Measurements from ENCODE around the gene FAM181A. TPM values are rescaled to one million over a fixed set of nuclear protein-coding genes. Genes with fewer than 3 reads are reported as not detected.

FAM181A gene
- total RNA-seq, 1 experiment from 2014 or later = not detected

- no TSS peak for BruUV-seq (replicated peaks)
- ATAC-seq (no peak), DNase-seq (ENCODE audit: low read depth, low spot score) (no peak)
- CTCF ChIA-PET = no interaction called here
- no peaks in the 10 kb centered on the region for H3K9me3 ChIP-seq (ENCODE audit: control insufficient read depth, insufficient read depth, low read depth, low read length)
- POLR2A ChIA-PET = no interaction called here
- TF ChIP-seq TCF7L2 (IDR thresholded peaks at IDR 0.05; ENCODE audit: low read depth, low read length) (no peak), SIN3A (IDR thresholded peaks at IDR 0.05; ENCODE audit: borderline replicate concordance, insufficient read depth, low read depth, low read length) (no peak), POLR2AphosphoS5 (IDR thresholded peaks at IDR 0.05; ENCODE audit: low read depth, low read length) (no peak), REST (IDR thresholded peaks at IDR 0.05; ENCODE audit: insufficient read depth in 1 of 2, low read depth in 2 of 2, low read length in 1 of 2) (no peak)
- TF ChIP-seq, protein P1, sequence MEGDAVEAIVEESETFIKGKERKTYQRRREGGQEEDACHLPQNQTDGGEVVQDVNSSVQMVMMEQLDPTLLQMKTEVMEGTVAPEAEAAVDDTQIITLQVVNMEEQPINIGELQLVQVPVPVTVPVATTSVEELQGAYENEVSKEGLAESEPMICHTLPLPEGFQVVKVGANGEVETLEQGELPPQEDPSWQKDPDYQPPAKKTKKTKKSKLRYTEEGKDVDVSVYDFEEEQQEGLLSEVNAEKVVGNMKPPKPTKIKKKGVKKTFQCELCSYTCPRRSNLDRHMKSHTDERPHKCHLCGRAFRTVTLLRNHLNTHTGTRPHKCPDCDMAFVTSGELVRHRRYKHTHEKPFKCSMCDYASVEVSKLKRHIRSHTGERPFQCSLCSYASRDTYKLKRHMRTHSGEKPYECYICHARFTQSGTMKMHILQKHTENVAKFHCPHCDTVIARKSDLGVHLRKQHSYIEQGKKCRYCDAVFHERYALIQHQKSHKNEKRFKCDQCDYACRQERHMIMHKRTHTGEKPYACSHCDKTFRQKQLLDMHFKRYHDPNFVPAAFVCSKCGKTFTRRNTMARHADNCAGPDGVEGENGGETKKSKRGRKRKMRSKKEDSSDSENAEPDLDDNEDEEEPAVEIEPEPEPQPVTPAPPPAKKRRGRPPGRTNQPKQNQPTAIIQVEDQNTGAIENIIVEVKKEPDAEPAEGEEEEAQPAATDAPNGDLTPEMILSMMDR (IDR thresholded peaks at IDR 0.05) = no peak
- H3K4me3 ChIP-seq (ENCODE audit: low read depth in 2 of 2, low read length in 2 of 2) = no peak overlapping the region
- H3K27me3 ChIP-seq (ENCODE audit: control insufficient read depth, insufficient read depth, low read length) = no peaks in the 10 kb centered on the region
- H3K27ac ChIP-seq (ENCODE audit: low read length) = no peak overlapping the region
- intact Hi-C loops (cut with micrococcal nuclease; ENCODE audit: unreplicated experiment) (no loop called here), in situ Hi-C loops (cut with HindIII; ENCODE audit: low pct_unique_long_range_greater_than_20kb, low sequenced_read_pairs) (no loop called here)
- H3K36me3 ChIP-seq (ENCODE audit: control insufficient read depth, insufficient read depth, low read length) = no peaks in the 10 kb centered on the region
- H3K4me1 ChIP-seq (ENCODE audit: control insufficient read depth, insufficient read depth, low read length) = peaks cover 29% of the 10 kb centered on the region
These were observed 27.3 kb downstream of the FAM181A start for GRCh38 chr14:93954516-93954830.

DNA sequence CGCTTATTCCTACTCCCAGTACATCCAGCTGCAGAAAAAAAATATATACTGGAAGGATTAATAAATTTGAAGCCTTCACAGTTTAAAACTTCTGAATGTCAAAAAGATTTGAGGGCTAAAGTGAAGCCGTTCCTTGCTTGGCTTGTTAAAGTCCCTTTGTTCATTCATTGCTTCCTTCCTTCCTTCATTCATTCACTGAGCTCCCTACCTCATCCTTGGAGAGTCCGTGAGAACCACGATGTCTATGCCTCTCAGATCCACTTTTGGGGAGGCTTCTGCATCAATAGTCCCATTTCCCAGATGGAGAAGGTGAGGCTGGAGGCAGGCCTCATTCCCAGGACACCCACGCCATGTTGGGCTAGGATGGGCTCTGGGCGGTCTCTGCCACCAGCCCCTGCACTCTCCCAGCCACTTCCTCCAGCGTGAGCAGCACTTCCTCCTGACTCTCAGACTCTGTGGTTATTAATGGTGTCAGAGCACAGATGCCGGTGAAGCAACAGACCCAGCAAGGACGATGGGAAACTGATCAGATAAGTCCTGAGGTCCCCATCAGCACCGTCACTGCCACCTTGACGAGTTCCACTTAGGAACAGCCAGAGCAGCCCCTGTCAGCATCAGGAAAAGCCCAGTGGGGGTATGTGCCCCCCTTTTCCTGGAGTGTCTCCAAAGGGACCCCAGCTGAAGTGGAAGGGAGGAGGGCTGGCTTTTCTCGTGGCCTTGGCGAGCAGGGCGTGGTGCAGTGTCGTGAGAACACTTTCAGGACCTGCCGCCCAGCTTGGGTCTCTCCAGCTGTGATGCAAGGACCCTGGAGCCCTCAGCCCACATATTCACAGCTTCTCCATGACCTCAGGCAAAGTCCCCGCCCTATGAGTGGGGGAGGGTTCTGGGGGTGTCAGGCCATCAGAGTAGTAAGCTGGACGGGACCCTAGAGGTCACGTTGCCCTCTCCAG is 28.0 kb downstream of the FAM181A start:
- ChIA-PET POLR2A (no interaction called here), CTCF (interaction anchor here (0.7 kb wide), 1 partner anchor 15 kb away, joined by 4 read pairs; no protein-coding TSS in a partner anchor)
- in situ Hi-C loops (cut with HindIII; ENCODE audit: low pct_unique_long_range_greater_than_20kb, low sequenced_read_pairs) (no loop called here), intact Hi-C loops (cut with micrococcal nuclease; ENCODE audit: unreplicated experiment) (no loop called here)
- H3K27me3 ChIP-seq (ENCODE audit: control insufficient read depth, insufficient read depth, low read length) = no peaks in the 10 kb centered on the region
- H3K4me3 ChIP-seq (ENCODE audit: low read depth in 2 of 2, low read length in 2 of 2) = no peak overlapping the region
- H3K36me3 ChIP-seq (ENCODE audit: control insufficient read depth, insufficient read depth, low read length) = no peaks in the 10 kb centered on the region
- no peaks in the 10 kb centered on the region for H3K9me3 ChIP-seq (ENCODE audit: control insufficient read depth, insufficient read depth, low read depth, low read length)
- no TSS peak for BruUV-seq (replicated peaks)
- TF ChIP-seq POLR2AphosphoS5 (IDR thresholded peaks at IDR 0.05; ENCODE audit: low read depth, low read length) (no peak), SIN3A (IDR thresholded peaks at IDR 0.05; ENCODE audit: borderline replicate concordance, insufficient read depth, low read depth, low read length) (no peak), REST (IDR thresholded peaks at IDR 0.05; ENCODE audit: insufficient read depth in 1 of 2, low read depth in 2 of 2, low read length in 1 of 2) (no peak), TCF7L2 (IDR thresholded peaks at IDR 0.05; ENCODE audit: low read depth, low read length) (no peak)
- TF ChIP-seq, protein P1 (IDR thresholded peaks at IDR 0.05) = no peak
- peaks cover 35% of the 10 kb centered on the region for H3K4me1 ChIP-seq (ENCODE audit: control insufficient read depth, insufficient read depth, low read length)
- H3K27ac ChIP-seq (ENCODE audit: low read length) = no peak overlapping the region
- ATAC-seq (no peak), DNase-seq (ENCODE audit: low read depth, low spot score) (no peak)

All from Panc1 (cell line).